K562 (cell line): ENCODE measurements around the gene ZNF324B. TPM values are rescaled to one million over a fixed set of nuclear protein-coding genes. Genes with fewer than 3 reads are reported as not detected.

Experiments used
- BCL6 ChIP-seq: fragments of 250-450 bp; sonication (Bioruptor Pico); IDR thresholded peaks from 2 replicates; pipeline ENCODE4 v1.4.0; 2020
- BRD4 ChIP-seq: fragments of 200-600 bp; sonication (generic); IDR thresholded peaks from 2 replicates; pipeline ENCODE4 v1.6.1; 2017; ENCODE audit warnings: inconsistent platforms
- BRF1 ChIP-seq: IDR thresholded peaks from 3 replicates; pipeline ENCODE4 v1.6.1; 2011; ENCODE audit warnings: borderline replicate concordance, mild to moderate bottlenecking; ENCODE audit not compliant: insufficient read length; ENCODE audit errors: extremely low read depth
- CBX3 ChIP-seq, 2 experiments: IDR thresholded peaks; 1 replicate in 1 of 2; 2 replicates in 1 of 2; pipeline ENCODE4 v1.6.1; 2012; ENCODE audit warnings: inconsistent platforms in 2 of 2, low read length in 2 of 2, borderline replicate concordance in 1 of 2, control low read depth in 1 of 2
- CLOCK ChIP-seq: fragments of 250-450 bp; sonication (Bioruptor Pico); IDR thresholded peaks from 2 replicates; pipeline ENCODE4 v1.4.0; 2020; ENCODE audit warnings: mild to moderate bottlenecking, moderate library complexity, borderline replicate concordance
- E2F1 ChIP-seq: sonication (generic); formaldehyde crosslinking; IDR thresholded peaks from 2 replicates; pipeline ENCODE4 v1.8.1; 2023; ENCODE audit warnings: mild to moderate bottlenecking, missing genetic modification reagents, moderate library complexity
- GMEB1 ChIP-seq: fragments of 250-450 bp; sonication (Bioruptor Pico); IDR thresholded peaks from 2 replicates; pipeline ENCODE4 v1.4.0; 2020; ENCODE audit warnings: mild to moderate bottlenecking
- GTF2B ChIP-seq: IDR thresholded peaks from 2 replicates; pipeline ENCODE4 v1.6.1; 2011; ENCODE audit not compliant: insufficient read length; ENCODE audit errors: extremely low read depth
- KLF6 ChIP-seq: fragments of 250-450 bp; sonication (Bioruptor Pico); IDR thresholded peaks from 2 replicates; pipeline ENCODE4 v1.4.0; 2020; ENCODE audit warnings: mild to moderate bottlenecking, moderate library complexity, borderline replicate concordance
- PHB2 ChIP-seq: fragments of 450-650 bp; IDR thresholded peaks from 2 replicates; pipeline ENCODE4 v1.6.1; 2017; ENCODE audit warnings: low read depth
- RFX7 ChIP-seq: fragments of 250-450 bp; sonication (Bioruptor Pico); IDR thresholded peaks from 2 replicates; pipeline ENCODE4 v1.5.1; 2021; ENCODE audit warnings: mild to moderate bottlenecking
- SNIP1 ChIP-seq: fragments of 450-650 bp; IDR thresholded peaks from 2 replicates; pipeline ENCODE4 v1.7.1; 2017; ENCODE audit warnings: low read depth, mild to moderate bottlenecking
- ZBTB43 ChIP-seq: sonication (generic); formaldehyde crosslinking; IDR thresholded peaks from 2 replicates; pipeline ENCODE4 v1.8.0; 2023; ENCODE audit warnings: mild to moderate bottlenecking, missing genetic modification reagents
- ZNF239 ChIP-seq: fragments of 250-450 bp; sonication (Bioruptor Pico); IDR thresholded peaks from 2 replicates; pipeline ENCODE4 v1.4.0; 2020; ENCODE audit warnings: mild to moderate bottlenecking
- ZNF274 ChIP-seq: IDR thresholded peaks from 2 replicates; pipeline ENCODE4 v1.6.1; 2011; ENCODE audit warnings: low read depth, mild to moderate bottlenecking, low read length, moderate library complexity, borderline replicate concordance
- ZNF639 ChIP-seq, 2 experiments: fragments of 200-800 bp in 1 of 2; sonication (Bioruptor generic) in 1 of 2; sonication (generic) in 1 of 2; formaldehyde crosslinking in 1 of 2; IDR thresholded peaks in 1 of 2; conservative IDR thresholded peaks in 1 of 2; 2 replicates each; pipeline versions ENCODE4 v1.5.0 to v1.6.1; 2016 to 2020; ENCODE audit warnings: missing compliant biosample characterization in 1 of 2, missing genetic modification characterization in 1 of 2, missing genetic modification reagents in 1 of 2
- ZNF766 ChIP-seq: fragments of 200-800 bp; sonication (Bioruptor generic); conservative IDR thresholded peaks from 2 replicates; pipeline ENCODE4 v1.6.1; 2016; ENCODE audit warnings: missing genetic modification characterization, missing compliant biosample characterization
- polyA plus RNA-seq, 8 experiments: library from polyadenylated mRNA; depleted of rRNA in 4 of 8; stranded (reverse) in 5 of 8; unstranded in 3 of 8; fragments of >200 nt; fragmentation: Nextera tagmentation in 2 of 8; fragmentation: Illumina TruSeq in 1 of 8; extraction: Ambion mirVana in 2 of 8; extraction: Trizol in 1 of 8; gene quantifications; 2 replicates each; pipeline versions ENCODE4 v1.2.1 to v1.2.3, GENCODE V29; 2011 to 2014; ENCODE audit warnings: inconsistent platforms in 1 of 8, missing spikeins in 1 of 8
- total RNA-seq, 7 experiments: library from RNA; depleted of rRNA in 6 of 7; stranded (reverse); fragments of >200 nt in 6 of 7; fragmentation: Illumina TruSeq in 2 of 7; extraction: Trizol in 2 of 7; gene quantifications; 2 replicates each; pipeline versions ENCODE4 v1.2.1 to v1.2.3, GENCODE V29; 2011 to 2021; ENCODE audit warnings: low replicate concordance in 1 of 7

Gene ZNF324B
- total and polyA plus RNA-seq, 9 of the 15 experiments (the other 6 are each of a cell fraction or from before 2014, with no cell fraction given): 0.20 to 13.5 (median 5.7) TPM

- TF ChIP-seq ZNF639 (CRISPR knock-in tag; conservative IDR thresholded peaks at IDR 0.05 in 1 of 2, IDR thresholded peaks at IDR 0.05 in 1 of 2): peak in 1 of 2 experiments; percentile 96; a peak in 2 of 4 replicates
- no peak for TF ChIP-seq ZNF274
- no peak for TF ChIP-seq PHB2
- TF ChIP-seq BCL6 (CRISPR knock-in tag): no peak
- peak; percentile 80 for TF ChIP-seq GMEB1 (CRISPR knock-in tag)
- TF ChIP-seq ZBTB43: no peak
- TF ChIP-seq E2F1 (CRISPR knock-in tag): peak; percentile 59; the same call in 1 of the 2 replicates
- peak; percentile 46; the same call in 1 of the 2 replicates for TF ChIP-seq ZNF239 (CRISPR knock-in tag)
- no peak for TF ChIP-seq RFX7 (CRISPR knock-in tag)
- TF ChIP-seq BRF1: no peak
- TF ChIP-seq GTF2B: no peak
- TF ChIP-seq SNIP1: no peak
- peak; percentile 10; the same call in 1 of the 2 replicates for TF ChIP-seq KLF6 (CRISPR knock-in tag)
- no peak for TF ChIP-seq BRD4
- TF ChIP-seq ZNF766: no peak
- peak in 1 of 2 experiments; percentile 95; a peak in 2 of 3 replicates for TF ChIP-seq CBX3 (IDR thresholded peaks at IDR 0.05; ENCODE audit: borderline replicate concordance in 1 of 2, low read length in 2 of 2)
- no peak for TF ChIP-seq CLOCK (CRISPR knock-in tag)
Observed at GRCh38 chr19:58499021-58499927, 47.9 kb downstream of the ZNF324B start (continued).
